ENCODE data around the gene PDE6B.

- no peak for TF ChIP-seq REST (IDR thresholded peaks at IDR 0.05; ENCODE audit: borderline replicate concordance)
- TF ChIP-seq CTCF (IDR thresholded peaks at IDR 0.05; ENCODE audit: poor library complexity, severe bottlenecking) = no peak
- no peak for TF ChIP-seq EZH2 (IDR thresholded peaks at IDR 0.05; ENCODE audit: borderline replicate concordance, insufficient read depth, low read length, poor library complexity, severe bottlenecking)
- TF ChIP-seq POLR2AphosphoS5 (IDR thresholded peaks at IDR 0.05) = no peak
- TF ChIP-seq MXI1 (conservative IDR thresholded peaks at IDR 0.05; ENCODE audit: poor library complexity, severe bottlenecking) = no peak
- TF ChIP-seq EP300 (conservative IDR thresholded peaks at IDR 0.05; ENCODE audit: poor library complexity, severe bottlenecking) = no peak
- no peak for TF ChIP-seq SMC3 (conservative IDR thresholded peaks at IDR 0.05; ENCODE audit: poor library complexity)
- TF ChIP-seq RAD21 (conservative IDR thresholded peaks at IDR 0.05) = no peak
- TF ChIP-seq TAF1 (IDR thresholded peaks at IDR 0.05; ENCODE audit: low read depth) = no peak
Measured at GRCh38 chr4:600850-601515, 24.4 kb upstream of the PDE6B start.
